Naive thymus-derived CD4-positive, alpha-beta T cell (primary cell): ENCODE measurements around the gene CAMK2D. TPM values are rescaled to one million over a fixed set of nuclear protein-coding genes. Genes with fewer than 3 reads are reported as not detected.

Experiments used
- ATAC-seq: fragments of 150-1000 bp; cut with Tn5 transposase; 2 replicates; pipeline ENCODE4 v1.10.0; 2021; ENCODE audit warnings: mild to moderate bottlenecking, moderate library complexity
- CTCF ChIA-PET: fragments of 350-600 bp; sonication (Branson Sonifier 250); formaldehyde crosslinking; loops from one replicate; lab custom pipeline; 2021; ENCODE audit warnings: antibody characterized with exemption; lab: Charles Lee
- POLR2A ChIA-PET: fragments of 350-600 bp; sonication (Branson Sonifier 250); formaldehyde crosslinking; loops from one replicate; lab custom pipeline; 2021; ENCODE audit warnings: antibody characterized with exemption, inconsistent platforms; lab: Charles Lee
- DNase-seq, 9 donors: peaks; one replicate each; pipeline versions ENCODE4 v3.0.0 to v3.0.0-alpha.2; 2020 to 2022; ENCODE audit warnings: mixed read lengths in 1 of 9
- H3K27ac ChIP-seq: one replicate; pipeline ENCODE4 v1.7.0; 2013; ENCODE audit warnings: mild to moderate bottlenecking, low read depth, low read length, moderate library complexity
- H3K27me3 ChIP-seq, 2 donors: one replicate each; pipeline ENCODE4 v1.7.0; 2013; ENCODE audit warnings: low read length in 2 of 2, mild to moderate bottlenecking in 2 of 2, moderate library complexity in 2 of 2; ENCODE audit not compliant: control insufficient read depth in 2 of 2, insufficient read depth in 2 of 2
- H3K36me3 ChIP-seq, 3 experiments: 1 replicate in 2 of 3; 2 replicates in 1 of 3; pipeline ENCODE4 v1.7.0; 2013; ENCODE audit warnings: low read length in 3 of 3, mild to moderate bottlenecking in 3 of 3, moderate library complexity in 1 of 3; ENCODE audit not compliant: insufficient read depth in 3 of 3, control insufficient read depth in 2 of 3
- H3K4me1 ChIP-seq, 2 donors: one replicate each; pipeline ENCODE4 v1.7.0; 2013; ENCODE audit warnings: low read length in 2 of 2, mild to moderate bottlenecking in 2 of 2, moderate library complexity in 1 of 2; ENCODE audit not compliant: control insufficient read depth in 2 of 2, insufficient read depth in 2 of 2
- H3K4me3 ChIP-seq: 2 replicates; pipeline ENCODE4 v1.7.0; 2013; ENCODE audit warnings: mild to moderate bottlenecking, low read length
- H3K9me3 ChIP-seq, 3 experiments: 1 replicate in 2 of 3; 2 replicates in 1 of 3; pipeline ENCODE4 v1.7.0; 2013; ENCODE audit warnings: low read length in 3 of 3; ENCODE audit not compliant: control insufficient read depth in 2 of 3
- H3K27ac Mint-ChIP-seq, 9 donors: one replicate each; pipeline ENCODE4 v1.8.0; 2020 to 2022; ENCODE audit warnings: mixed read lengths in 9 of 9, mild to moderate bottlenecking in 8 of 9, moderate library complexity in 5 of 9, inconsistent platforms in 2 of 9
- H3K27me3 Mint-ChIP-seq, 5 donors: one replicate each; pipeline ENCODE4 v1.8.0; 2021 to 2022; ENCODE audit warnings: mixed read lengths in 5 of 5, mild to moderate bottlenecking in 1 of 5
- H3K36me3 Mint-ChIP-seq, 5 donors: one replicate each; pipeline ENCODE4 v1.8.0; 2020 to 2022; ENCODE audit warnings: mixed read lengths in 5 of 5, mild to moderate bottlenecking in 3 of 5, inconsistent platforms in 1 of 5
- H3K4me1 Mint-ChIP-seq, 7 donors: one replicate each; pipeline ENCODE4 v1.8.0; 2020 to 2022; ENCODE audit warnings: mixed read lengths in 7 of 7, mild to moderate bottlenecking in 3 of 7, inconsistent platforms in 1 of 7
- H3K4me3 Mint-ChIP-seq, 10 donors: one replicate each; pipeline ENCODE4 v1.8.0; 2020 to 2022; ENCODE audit warnings: mild to moderate bottlenecking in 10 of 10, mixed read lengths in 10 of 10, moderate library complexity in 6 of 10, inconsistent platforms in 2 of 10
- H3K9me3 Mint-ChIP-seq, 11 donors: one replicate each; pipeline ENCODE4 v1.8.0; 2020 to 2022; ENCODE audit warnings: mixed read lengths in 11 of 11, mild to moderate bottlenecking in 4 of 11, inconsistent platforms in 1 of 11, moderate library complexity in 1 of 11
- intact Hi-C, 2 donors: fragments of 100-400 bp; cut with micrococcal nuclease; formaldehyde crosslinking; loops; one replicate each; pipeline ENCODE4 v1.15.1; 2023
- polyA plus RNA-seq, 2 donors: library from polyadenylated mRNA; unstranded; fragments of 300-500 nt; fragmentation: Illumina TruSeq; gene quantifications; one replicate each; pipeline ENCODE4 v1.2.3, GENCODE V29; 2021
- total RNA-seq, 6 experiments: library from RNA in 5 of 6; stranded (reverse) in 5 of 6; gene quantifications; 1 replicate in 5 of 6; 2 replicates in 1 of 6; pipeline ENCODE4 v1.2.3 and lab custom pipeline; 2021 to 2026

CAMK2D gene
- total and polyA plus RNA-seq, 7 experiments from 2014 or later: 13.5 to 41.2 (median 36.1) TPM

- intact Hi-C loops: loop anchor here in 1 of 2 donors (5.0 kb wide), 1 partner anchor 190 kb away; no protein-coding TSS in a partner anchor
- Histone ChIP-seq H3K4me3 (no peak overlapping the region), H3K36me3 (no peaks in the 10 kb centered on the region), H3K9me3 (no peaks in the 10 kb centered on the region), H3K27me3 (no peaks in the 10 kb centered on the region), H3K27ac (no peak overlapping the region), H3K4me1 (peaks cover 5 to 12% of the 10 kb centered on the region in 2 donors)
- Mint-ChIP-seq H3K27me3 (peaks cover 0 to 2% (median 0%) of the 10 kb centered on the region in 5 donors), H3K4me1 (peaks cover 21 to 74% (median 55%) of the 10 kb centered on the region in 7 donors), H3K27ac (peak overlapping the region in 3 of 9 donors; percentile 4 to 98 (median 20)), H3K4me3 (peak overlapping the region in 8 of 10 donors; percentile 0 to 100 (median 60)), H3K9me3 (peaks cover 0 to 6% (median 0%) of the 10 kb centered on the region in 11 donors), H3K36me3 (peaks cover 0 to 21% (median 18%) of the 10 kb centered on the region in 5 donors)
- ChIA-PET POLR2A (no interaction called here), CTCF (no interaction called here)
- ATAC-seq (no peak), DNase-seq (no peak)
Observed at GRCh38 chr4:113757486-113757885, 4.1 kb downstream of the CAMK2D start.

GRCh38 chr4:113756005-113756410 lies 5.5 kb downstream of the CAMK2D start:
- ChIA-PET CTCF (no interaction called here), POLR2A (no interaction called here)
- Mint-ChIP-seq H3K27ac (peak overlapping the region in 2 of 9 donors; percentile 41 to 52), H3K36me3 (peaks cover 0 to 24% (median 19%) of the 10 kb centered on the region in 5 donors), H3K9me3 (peaks cover 0 to 2% (median 0%) of the 10 kb centered on the region in 11 donors), H3K27me3 (no peaks in the 10 kb centered on the region), H3K4me1 (peaks cover 21 to 78% (median 57%) of the 10 kb centered on the region in 7 donors), H3K4me3 (peak overlapping the region in 5 of 10 donors; percentile 6 to 73 (median 10))
- no peak overlapping the region for H3K4me3 ChIP-seq
- ATAC-seq: no peak
- H3K36me3 ChIP-seq: no peaks in the 10 kb centered on the region
- intact Hi-C loops: loop anchor here (1.0 to 5.0 kb wide), 2 partner anchors 120 to 189 kb away; no protein-coding TSS in a partner anchor
- no peak overlapping the region for H3K27ac ChIP-seq
- H3K9me3 ChIP-seq: no peaks in the 10 kb centered on the region
- H3K27me3 ChIP-seq: no peaks in the 10 kb centered on the region
- H3K4me1 ChIP-seq: peaks cover 5 to 12% of the 10 kb centered on the region in 2 donors
- no peak for DNase-seq

GRCh38 chr4:113750734-113751133 lies 10.8 kb downstream of the CAMK2D start:
- CTCF ChIA-PET: no interaction called here

GRCh38 chr4:113750296-113750695 lies 11.2 kb downstream of the CAMK2D start:
- Histone ChIP-seq H3K4me3 (no peak overlapping the region), H3K36me3 (no peaks in the 10 kb centered on the region), H3K27me3 (no peaks in the 10 kb centered on the region), H3K9me3 (no peaks in the 10 kb centered on the region), H3K4me1 (no peaks in the 10 kb centered on the region), H3K27ac (no peak overlapping the region)
- POLR2A ChIA-PET: interaction anchor here (2.0 kb wide), 1 partner anchor 65 kb away, joined by 5 read pairs; no protein-coding TSS in a partner anchor
- H3K4me1 Mint-ChIP-seq: peaks cover 13 to 51% (median 42%) of the 10 kb centered on the region in 7 donors
- peaks cover 7 to 34% (median 21%) of the 10 kb centered on the region in 5 donors for H3K36me3 Mint-ChIP-seq
- peaks cover 0 to 2% (median 0%) of the 10 kb centered on the region in 11 donors for H3K9me3 Mint-ChIP-seq
- intact Hi-C loops: loop anchor here in 1 of 2 donors (5.0 kb wide), 1 partner anchor 33 kb away; no protein-coding TSS in a partner anchor
- H3K27me3 Mint-ChIP-seq: no peaks in the 10 kb centered on the region
- DNase-seq (no peak), ATAC-seq (no peak)
- CTCF ChIA-PET: no interaction called here
- H3K27ac Mint-ChIP-seq: peak overlapping the region in 2 of 9 donors; percentile 22 to 32
- no peak overlapping the region for H3K4me3 Mint-ChIP-seq

More at GRCh38 chr4:113750734-113751133, 10.8 kb downstream of the CAMK2D start:
- Histone ChIP-seq H3K27me3 (no peaks in the 10 kb centered on the region), H3K9me3 (no peaks in the 10 kb centered on the region), H3K4me3 (no peak overlapping the region), H3K36me3 (no peaks in the 10 kb centered on the region), H3K27ac (no peak overlapping the region), H3K4me1 (peaks cover 0 to 3% of the 10 kb centered on the region in 2 donors)
- ATAC-seq (no peak), DNase-seq (no peak)
- peaks cover 7 to 34% (median 24%) of the 10 kb centered on the region in 5 donors for H3K36me3 Mint-ChIP-seq
- H3K27me3 Mint-ChIP-seq: no peaks in the 10 kb centered on the region
- H3K4me3 Mint-ChIP-seq: peak overlapping the region in 1 of 10 donors; percentile 31
- H3K9me3 Mint-ChIP-seq: peaks cover 0 to 2% (median 0%) of the 10 kb centered on the region in 11 donors
- H3K27ac Mint-ChIP-seq: peak overlapping the region in 4 of 9 donors; percentile 2 to 32 (median 13)
- intact Hi-C loops: loop anchor here in 1 of 2 donors (5.0 kb wide), 1 partner anchor 33 kb away; no protein-coding TSS in a partner anchor
- H3K4me1 Mint-ChIP-seq: peaks cover 17 to 54% (median 45%) of the 10 kb centered on the region in 7 donors
- POLR2A ChIA-PET: interaction anchor here (2.0 kb wide), 1 partner anchor 65 kb away, joined by 5 read pairs; no protein-coding TSS in a partner anchor

GRCh38 chr4:113749178-113749577 lies 12.4 kb downstream of the CAMK2D start:
- DNase-seq: no peak
- Histone ChIP-seq H3K4me3 (no peak overlapping the region), H3K27me3 (no peaks in the 10 kb centered on the region), H3K27ac (no peak overlapping the region), H3K4me1 (peaks cover 0 to 6% of the 10 kb centered on the region in 2 donors), H3K9me3 (no peaks in the 10 kb centered on the region), H3K36me3 (no peaks in the 10 kb centered on the region)
- ChIA-PET POLR2A (no interaction called here), CTCF (no interaction called here)
- Mint-ChIP-seq H3K27ac (no peak overlapping the region), H3K4me3 (no peak overlapping the region), H3K9me3 (peaks cover 0 to 2% (median 0%) of the 10 kb centered on the region in 11 donors), H3K36me3 (peaks cover 7 to 29% (median 21%) of the 10 kb centered on the region in 5 donors), H3K27me3 (no peaks in the 10 kb centered on the region), H3K4me1 (peaks cover 13 to 42% (median 36%) of the 10 kb centered on the region in 7 donors)
- intact Hi-C loops: no loop called here
- no peak for ATAC-seq

- Mint-ChIP-seq H3K27me3 (no peaks in the 10 kb centered on the region), H3K9me3 (peaks cover 0 to 2% (median 0%) of the 10 kb centered on the region in 11 donors), H3K36me3 (peaks cover 7 to 28% (median 21%) of the 10 kb centered on the region in 5 donors), H3K27ac (no peak overlapping the region), H3K4me1 (peaks cover 13 to 36% (median 32%) of the 10 kb centered on the region in 7 donors), H3K4me3 (no peak overlapping the region)
- ChIA-PET CTCF (no interaction called here), POLR2A (no interaction called here)
- DNase-seq (no peak), ATAC-seq (no peak)
- Histone ChIP-seq H3K4me3 (no peak overlapping the region), H3K36me3 (no peaks in the 10 kb centered on the region), H3K9me3 (no peaks in the 10 kb centered on the region), H3K27ac (no peak overlapping the region), H3K27me3 (no peaks in the 10 kb centered on the region), H3K4me1 (peaks cover 3 to 6% of the 10 kb centered on the region in 2 donors)
- intact Hi-C loops: loop anchor here in 1 of 2 donors (1.0 kb wide), 1 partner anchor 8 kb away; no protein-coding TSS in a partner anchor
Observed at GRCh38 chr4:113747949-113748348, 13.6 kb downstream of the CAMK2D start.
